K562 (cell line): ENCODE data around the gene LSR. TPM values are rescaled to one million over a fixed set of nuclear protein-coding genes. Genes with fewer than 3 reads are reported as not detected.
A peak's percentile ranks its signal among the peaks of the same experiment; 100 is the strongest.

Experiments
- ATAC-seq: fragments of 200-7000 bp; cut with Tn5 transposase; 3 replicates; pipeline ENCODE4 v1.9.1; 2020; ENCODE audit warnings: moderate library complexity
- BruUV-seq: library from RNA; stranded (reverse); fragments of 400-500 nt; replicated peaks from 2 replicates; lab custom pipeline; 2021; lab: Mats Ljungman, UMichigan
- CTCF ChIA-PET: fragments of 300-600 bp; formaldehyde crosslinking; extraction: SDS; loops from one replicate; lab custom pipeline; 2021; ENCODE audit warnings: low intra/inter-chr PET ratio; lab: Yijun Ruan, JAX
- POLR2A ChIA-PET: fragments of 300-600, 350-650 bp; sonication (Branson Sonifier 250); formaldehyde crosslinking; extraction: SDS; loops from one replicate; lab custom pipeline; 2021; ENCODE audit warnings: antibody characterized with exemption, inconsistent platforms; lab: Yijun Ruan, JAX
- DNase-seq, 4 experiments: peaks; one replicate each; pipeline versions ENCODE4 v3.0.0 to v3.0.0-alpha.2; 2011 to 2018; ENCODE audit warnings: low spot score in 3 of 4, mixed read lengths in 3 of 4; ENCODE audit errors: extremely low read depth in 1 of 4
- FAIRE-seq: peaks from 2 replicates; lab custom pipeline; 2011; peaks lifted over from hg19 to GRCh38; lab: Jason Lieb, UNC
- H2AFZ ChIP-seq: 2 replicates; pipeline ENCODE4 v1.6.0; 2011; ENCODE audit warnings: low read depth, low read length, control low read depth, inconsistent platforms
- H3K27ac ChIP-seq: fragments of 200-600 bp; 3 replicates; pipeline ENCODE4 v1.8.0; 2011; ENCODE audit warnings: low read depth, mild to moderate bottlenecking, control low read depth, inconsistent platforms, low read length, moderate library complexity, mixed read lengths; ENCODE audit errors: extremely low read depth
- H3K27me3 ChIP-seq, 2 experiments: fragments of 300-600 bp in 1 of 2; 2 replicates in 1 of 2; 3 replicates in 1 of 2; pipeline versions ENCODE4 v1.6.0 to v1.8.0; 2011; ENCODE audit warnings: inconsistent platforms in 2 of 2, low read length in 2 of 2, mild to moderate bottlenecking in 1 of 2, mixed read lengths in 1 of 2, moderate library complexity in 1 of 2; ENCODE audit not compliant: control insufficient read depth in 2 of 2, insufficient read depth in 2 of 2
- H3K36me3 ChIP-seq: fragments of 300-600 bp; 3 replicates; pipeline ENCODE4 v1.8.0; 2011; ENCODE audit warnings: mild to moderate bottlenecking, low read length, inconsistent platforms; ENCODE audit not compliant: control insufficient read depth, insufficient read depth
- H3K4me1 ChIP-seq, 2 experiments: fragments of 200-600 bp in 1 of 2; replicated peaks in 1 of 2; 2 replicates in 1 of 2; 3 replicates in 1 of 2; pipeline versions ENCODE4 v1.5.1 to v1.8.0; 2011; ENCODE audit warnings: inconsistent platforms in 2 of 2, low read length in 2 of 2, mild to moderate bottlenecking in 1 of 2, mixed read lengths in 1 of 2, moderate library complexity in 1 of 2; ENCODE audit not compliant: control insufficient read depth in 2 of 2, insufficient read depth in 2 of 2
- H3K4me2 ChIP-seq: 2 replicates; pipeline ENCODE4 v1.6.1; 2011; ENCODE audit warnings: low read length, control low read depth, inconsistent platforms, mixed read lengths; ENCODE audit not compliant: insufficient read depth
- H3K4me3 ChIP-seq: fragments of 200-600 bp; sonication (generic), shearing (Covaris generic); 2 replicates; pipeline ENCODE4 v1.5.1; 2016; ENCODE audit warnings: control low read depth, inconsistent platforms
- H3K79me2 ChIP-seq: fragments of 200-600 bp; 3 replicates; pipeline ENCODE4 v1.8.0; 2011; ENCODE audit warnings: low read length, inconsistent platforms; ENCODE audit not compliant: control insufficient read depth, insufficient read depth
- H3K9ac ChIP-seq, 2 experiments: 2 replicates each; pipeline versions ENCODE4 v1.6.0 to v1.6.1; 2011; ENCODE audit warnings: low read depth in 2 of 2, low read length in 2 of 2, control low read depth in 1 of 2, inconsistent platforms in 1 of 2, mild to moderate bottlenecking in 1 of 2, mixed read lengths in 1 of 2; ENCODE audit not compliant: insufficient read depth in 1 of 2
- H3K9me1 ChIP-seq: one replicate; pipeline ENCODE4 v1.6.0; 2011; ENCODE audit warnings: inconsistent platforms, mild to moderate bottlenecking, low read length, moderate library complexity; ENCODE audit not compliant: control insufficient read depth, insufficient read depth
- H3K9me3 ChIP-seq: replicated peaks from 2 replicates; pipeline ENCODE4 v1.5.1; 2011; ENCODE audit warnings: low read depth, low read length, inconsistent platforms; ENCODE audit not compliant: control insufficient read depth, insufficient read depth
- H4K20me1 ChIP-seq: replicated peaks from 2 replicates; pipeline ENCODE4 v1.6.1; 2011; ENCODE audit warnings: low read length, inconsistent platforms, mixed read lengths; ENCODE audit not compliant: control insufficient read depth, insufficient read depth
- ARID1B ChIP-seq: fragments of 450-650 bp; IDR thresholded peaks from 2 replicates; pipeline ENCODE4 v1.6.1; 2016; ENCODE audit warnings: antibody characterized with exemption, mild to moderate bottlenecking, inconsistent platforms
- ASH1L ChIP-seq: fragments of 450-650 bp; IDR thresholded peaks from 2 replicates; pipeline ENCODE4 v1.6.1; 2018; ENCODE audit warnings: borderline replicate concordance, mild to moderate bottlenecking, low read depth; ENCODE audit not compliant: partially characterized antibody
- CSDE1 ChIP-seq, 2 experiments: fragments of 450-650 bp; IDR thresholded peaks; 2 replicates each; pipeline ENCODE4 v1.6.1; 2016; ENCODE audit warnings: mild to moderate bottlenecking in 1 of 2
- EZH2 ChIP-seq: IDR thresholded peaks from 2 replicates; pipeline ENCODE4 v1.6.1; 2012; ENCODE audit warnings: low read depth, mild to moderate bottlenecking, inconsistent platforms, low read length, borderline replicate concordance
- KLF1 ChIP-seq: fragments of 450-650 bp; IDR thresholded peaks from 2 replicates; pipeline ENCODE4 v1.6.1; 2016; ENCODE audit warnings: missing genetic modification characterization, missing compliant biosample characterization
- MAX ChIP-seq: sonication (generic); formaldehyde crosslinking; IDR thresholded peaks from 2 replicates; pipeline ENCODE4 v1.9.0; 2022; ENCODE audit warnings: mild to moderate bottlenecking, missing genetic modification reagents
- NCOR1 ChIP-seq: fragments of 450-650 bp; IDR thresholded peaks from 2 replicates; pipeline ENCODE4 v1.6.1; 2016; ENCODE audit warnings: mild to moderate bottlenecking, moderate library complexity
- NFIX ChIP-seq: fragments of 250-450 bp; sonication (Bioruptor Pico); IDR thresholded peaks from 2 replicates; pipeline ENCODE4 v1.4.0; 2020; ENCODE audit warnings: low read depth, mild to moderate bottlenecking, moderate library complexity
- POLR2B ChIP-seq: fragments of 450-650 bp; IDR thresholded peaks from 2 replicates; pipeline ENCODE4 v1.6.1; 2018; ENCODE audit warnings: low read depth; ENCODE audit not compliant: partially characterized antibody
- RBFOX2 ChIP-seq: fragments of 200-400 bp; formaldehyde crosslinking; IDR thresholded peaks from 2 replicates; pipeline ENCODE4 v1.6.1; 2017; ENCODE audit warnings: low read depth, mild to moderate bottlenecking, low read length, moderate library complexity
- SIN3B ChIP-seq: fragments of 450-650 bp; IDR thresholded peaks from 2 replicates; pipeline ENCODE4 v1.6.1; 2017; ENCODE audit warnings: low read depth, mild to moderate bottlenecking, moderate library complexity
- TAF15 ChIP-seq: fragments of 200-400 bp; formaldehyde crosslinking; IDR thresholded peaks from 2 replicates; pipeline ENCODE4 v1.6.1; 2017; ENCODE audit warnings: mild to moderate bottlenecking, low read depth, low read length, moderate library complexity
- ZBTB1 ChIP-seq: sonication (generic); formaldehyde crosslinking; IDR thresholded peaks from 2 replicates; pipeline ENCODE4 v1.8.1; 2023; ENCODE audit warnings: missing genetic modification reagents, low read depth, mild to moderate bottlenecking, borderline replicate concordance
- ZNF609 ChIP-seq: sonication (generic); formaldehyde crosslinking; IDR thresholded peaks from 2 replicates; pipeline ENCODE4 v1.8.1; 2023; ENCODE audit warnings: missing genetic modification reagents, mild to moderate bottlenecking, borderline replicate concordance
- WGBS: fragments of 100-300 bp; shearing (Covaris generic); methylation state at CpG from one replicate; pipeline ENCODE4 v1.1.6; 2016; ENCODE audit warnings: low coverage, mixed read lengths; ENCODE audit not compliant: insufficient coverage; ENCODE audit errors: missing lambda C conversion rate; 5-methylcytosine and 5-hydroxymethylcytosine counted together
- in situ Hi-C: fragments of 300-500 bp; cut with MboI; formaldehyde crosslinking; loops from 4 replicates; pipeline ENCODE4 v1.15.0; 2018; ENCODE audit warnings: inconsistent platforms, mixed read lengths
- intact Hi-C: fragments of 100-400 bp; cut with micrococcal nuclease; formaldehyde crosslinking; loops from 2 replicates; pipeline ENCODE4 v1.14.2; 2022
- polyA plus RNA-seq, 8 experiments: library from polyadenylated mRNA; depleted of rRNA in 4 of 8; stranded (reverse) in 5 of 8; unstranded in 3 of 8; fragments of >200 nt; fragmentation: Nextera tagmentation in 2 of 8; fragmentation: Illumina TruSeq in 1 of 8; extraction: Ambion mirVana in 2 of 8; extraction: Trizol in 1 of 8; gene quantifications; 2 replicates each; pipeline versions ENCODE4 v1.2.1 to v1.2.3, GENCODE V29; 2011 to 2014; ENCODE audit warnings: inconsistent platforms in 1 of 8, missing spikeins in 1 of 8
- total RNA-seq, 7 experiments: library from RNA; depleted of rRNA in 6 of 7; stranded (reverse); fragments of >200 nt in 6 of 7; fragmentation: Illumina TruSeq in 2 of 7; extraction: Trizol in 2 of 7; gene quantifications; 2 replicates each; pipeline versions ENCODE4 v1.2.1 to v1.2.3, GENCODE V29; 2011 to 2021; ENCODE audit warnings: low replicate concordance in 1 of 7

The LSR gene
- total and polyA plus RNA-seq, 9 of the 15 experiments (the other 6 are each of a cell fraction or from before 2014, with no cell fraction given), result 0.44 to 87.9 (median 28.0) TPM

GRCh38 chr19:35249848-35250711, 1.3 kb downstream of the LSR start:
- peak in 1 of 4 experiments; percentile 4 for DNase-seq
- peak overlapping the region; percentile 81 to 92 for H3K9ac ChIP-seq
- H2AFZ ChIP-seq, result no peak overlapping the region
- H3K4me2 ChIP-seq, result peak overlapping the region; percentile 94
- no peak for FAIRE-seq
- H3K36me3 ChIP-seq, result peaks cover 46% of the 10 kb centered on the region; the same call in 2 of the 3 replicates
- peaks cover 17 to 30% of the 10 kb centered on the region in 2 experiments; a peak in 4 of 5 replicates for H3K4me1 ChIP-seq
- no peaks in the 10 kb centered on the region; the same call in 1 of the 2 replicates for H4K20me1 ChIP-seq
- no peak for ATAC-seq
- ChIA-PET POLR2A (interaction anchor here (0.5 to 2.5 kb wide), 7 partner anchors 15 to 374 kb away, joined by 3 to 9 read pairs (median 3); no protein-coding TSS in a partner anchor), CTCF (no interaction called here)
- in situ Hi-C loops (no loop called here), intact Hi-C loops (loop anchor here (2.0 to 5.0 kb wide), 4 partner anchors 29 to 98 kb away; partner anchors contain the start of gene FXYD5)
- H3K9me1 ChIP-seq, result no peaks in the 10 kb centered on the region
- H3K27ac ChIP-seq, result no peak overlapping the region
- no TSS peak for BruUV-seq
- H3K4me3 ChIP-seq, result peak overlapping the region; percentile 61
- 79% methylated on average over 21 of the region's 34 CpGs for WGBS
- peaks cover 39% of the 10 kb centered on the region for H3K79me2 ChIP-seq
- H3K9me3 ChIP-seq, result peaks cover 4% of the 10 kb centered on the region; the same call in 1 of the 2 replicates
- no peaks in the 10 kb centered on the region for H3K27me3 ChIP-seq
- TF ChIP-seq ZBTB1 (CRISPR knock-in tag) (no peak), TAF15 (no peak), NCOR1 (no peak), SIN3B (no peak), ASH1L (no peak), CSDE1 (IDR thresholded peaks at IDR 0.05) (no peak), NFIX (CRISPR knock-in tag) (no peak), RBFOX2 (peak; percentile 60), EZH2 (no peak), POLR2B (no peak), KLF1 (tag) (no peak), MAX (CRISPR knock-in tag) (0 out of 2 replicates have a peak, but pooled peaks have one; percentile 16), ARID1B (no peak), ZNF609 (no peak)
